Hematopoietic multipotent progenitor cell treated with erythropoietin and hydrocortisone succinate and interleukin-3 and kit ligand, for 4 days (in vitro differentiated cells): Measurements from ENCODE around the gene LPO.

ENCODE experiments used
- DNase-seq: peaks from one replicate; pipeline ENCODE4 v3.0.0-alpha.2; 2015

Gene LPO

DNA sequence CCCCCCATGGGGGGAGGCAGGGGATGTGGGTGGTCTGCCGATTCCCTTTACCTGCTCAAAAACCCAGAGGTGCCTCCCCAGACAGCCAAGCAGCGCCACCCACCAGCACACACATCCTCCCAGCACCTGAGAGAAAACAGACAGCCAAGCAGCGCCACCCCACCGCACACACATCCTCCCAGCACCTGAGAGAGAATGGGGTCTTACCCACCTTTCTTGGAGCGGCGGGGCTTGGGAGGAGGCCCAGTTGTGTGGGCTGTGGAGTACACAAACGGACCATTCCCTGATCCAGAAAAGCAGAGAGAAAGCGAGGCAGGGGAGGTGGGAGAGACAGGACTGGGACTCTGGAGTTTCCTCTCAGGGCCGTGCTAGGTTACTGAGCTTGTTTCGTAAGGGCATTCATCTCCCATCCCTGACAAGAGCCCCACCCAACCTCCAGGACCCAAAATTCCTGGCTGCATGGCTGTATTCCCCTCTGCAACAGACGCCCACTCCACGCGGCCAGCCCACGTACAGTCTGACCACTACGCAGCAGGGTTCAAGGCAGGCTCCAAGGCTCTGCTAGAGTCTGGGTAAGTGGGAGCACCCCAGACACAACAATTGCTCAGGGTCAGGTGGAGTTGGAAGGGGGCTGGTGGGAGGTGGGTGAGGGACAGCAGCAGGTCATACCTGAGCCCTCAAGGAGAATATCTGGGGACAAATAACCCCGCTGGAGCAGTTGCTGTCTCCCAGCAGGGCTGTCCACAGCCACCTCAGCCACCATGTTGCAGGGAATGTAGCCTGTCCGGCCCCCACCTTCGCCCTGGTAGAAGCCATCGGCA is 68.0 kb downstream of the LPO start:
- no peak for DNase-seq

- no peak for DNase-seq
These were observed 69.2 kb downstream of the LPO start for GRCh38 chr17:58307468-58308172.

GRCh38 chr17:58308173-58308984 is 70.0 kb downstream of the LPO start:
- peak; percentile 56 for DNase-seq

DNA sequence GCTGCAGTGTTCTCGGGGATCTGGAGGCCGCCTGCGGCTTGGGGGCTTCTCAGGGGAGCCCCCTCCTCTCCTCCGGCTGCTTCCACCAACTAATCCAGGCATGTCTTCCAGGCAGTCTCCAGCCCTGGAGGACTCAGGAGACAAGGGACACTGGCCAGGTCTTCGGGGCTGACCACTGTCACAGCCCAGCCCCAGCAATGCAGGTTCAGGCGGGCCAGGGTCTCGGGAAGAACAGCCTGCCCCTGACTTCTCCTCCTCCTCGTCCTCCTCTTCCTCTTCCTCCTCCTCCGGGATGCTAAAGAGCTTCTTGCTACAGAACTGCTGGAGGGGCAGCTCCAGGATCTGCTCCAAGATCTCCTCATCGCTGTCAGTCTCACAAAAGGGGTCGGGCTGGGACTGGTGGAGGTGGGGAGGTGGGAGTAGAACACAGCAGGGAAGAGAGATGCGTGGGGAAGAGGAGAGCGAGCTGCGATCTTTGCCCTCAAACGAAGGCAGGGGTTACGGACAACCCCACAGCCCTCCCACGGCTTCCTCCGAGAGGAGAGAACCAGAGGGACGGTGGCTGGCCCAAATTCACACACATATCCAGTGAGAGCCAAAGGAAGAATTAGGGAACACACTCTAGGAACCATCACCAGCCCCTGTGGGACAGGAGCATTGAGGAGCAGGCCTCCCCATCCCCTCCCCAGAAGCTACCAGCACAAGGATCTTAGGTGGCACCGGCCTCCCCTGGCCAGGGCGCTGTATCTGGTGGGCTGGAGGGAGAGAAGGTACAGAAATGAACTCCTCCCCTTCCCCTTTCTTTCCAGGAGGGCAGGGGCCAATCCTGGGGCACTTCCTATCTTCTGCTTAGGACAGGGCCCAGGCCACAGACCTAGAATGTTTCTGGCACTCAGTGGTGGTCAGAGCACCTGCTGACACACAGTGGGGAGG is 70.9 kb downstream of the LPO start:
- no peak for DNase-seq

GRCh38 chr17:58309918-58310259 is 71.5 kb downstream of the LPO start:
- no peak for DNase-seq

- no peak for DNase-seq
These were observed 72.4 kb downstream of the LPO start for GRCh38 chr17:58310511-58311428.

- DNase-seq = no peak
These were observed 73.1 kb downstream of the LPO start for GRCh38 chr17:58311429-58311894.

- no peak for DNase-seq
These were observed 73.7 kb downstream of the LPO start for GRCh38 chr17:58312021-58312630.

DNA sequence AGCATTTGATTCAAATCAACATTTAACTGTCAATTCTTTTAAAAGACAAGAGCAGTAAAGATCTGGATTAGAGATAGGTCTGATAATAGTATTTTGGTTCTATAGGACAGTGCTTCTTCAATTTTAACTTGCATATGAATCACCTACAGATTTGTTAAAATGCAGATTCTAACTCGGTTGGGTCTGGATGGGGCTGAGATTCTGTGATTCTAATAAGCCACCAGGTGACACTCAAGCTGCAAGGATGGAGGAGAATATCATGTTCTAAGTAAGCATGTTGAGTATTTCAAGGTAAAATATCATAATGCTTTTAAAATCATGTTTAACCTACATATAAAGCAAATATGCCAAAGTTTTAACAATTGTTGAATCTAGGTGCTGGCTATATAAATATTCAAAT is 74.4 kb downstream of the LPO start:
- DNase-seq = no peak

GRCh38 chr17:58313815-58314705 is 75.7 kb downstream of the LPO start:
- DNase-seq = no peak

GRCh38 chr17:58314706-58315015 is 76.3 kb downstream of the LPO start:
- no peak for DNase-seq

GRCh38 chr17:58315281-58315711 is 76.9 kb downstream of the LPO start:
- no peak for DNase-seq

- no peak for DNase-seq
These were observed 77.4 kb downstream of the LPO start for GRCh38 chr17:58315750-58316149.

DNA sequence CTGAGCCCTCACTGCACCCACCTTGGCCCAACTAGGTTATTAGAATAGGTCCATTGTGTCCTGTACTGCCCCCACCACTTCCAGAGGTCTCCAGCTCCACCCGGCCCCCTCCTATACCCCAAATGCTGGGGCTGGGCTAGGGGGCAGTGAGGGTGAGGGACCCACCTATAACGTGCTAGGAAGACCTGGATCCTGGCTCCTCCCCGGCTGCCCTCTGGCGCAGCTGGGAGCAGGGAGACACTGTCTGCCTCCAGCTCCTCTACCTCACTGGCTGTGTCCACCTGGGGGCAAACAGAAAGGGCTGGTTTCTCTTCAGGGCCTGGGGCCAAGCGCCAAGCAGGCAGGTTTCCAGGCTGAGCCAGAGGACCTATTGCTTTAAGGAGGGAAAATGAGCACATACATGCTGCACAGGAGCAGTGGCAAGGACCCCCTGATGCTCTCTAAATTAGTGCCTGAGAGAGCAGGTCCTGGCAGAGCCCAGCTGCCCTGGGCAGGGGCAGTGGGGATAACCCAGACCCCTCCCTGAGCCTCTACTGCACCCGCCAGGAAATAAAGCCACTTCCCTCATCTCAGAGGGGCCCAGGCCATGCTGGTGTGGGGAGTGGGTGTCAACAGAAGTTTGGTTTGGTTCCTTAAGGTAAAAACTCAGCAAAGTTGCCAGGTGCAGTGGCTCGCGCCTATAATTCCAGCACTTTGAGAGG is 78.0 kb downstream of the LPO start:
- DNase-seq = no peak

GRCh38 chr17:58317421-58318064 is 79.2 kb downstream of the LPO start:
- DNase-seq = peak; percentile 90

GRCh38 chr17:58318065-58318481 is 79.7 kb downstream of the LPO start:
- DNase-seq = no peak
